PFSK-1 (cell line): ENCODE data around the gene GCG.
A peak's percentile ranks its signal among the peaks of the same experiment; 100 is the strongest.

Source experiments
- FOXP2 ChIP-seq: optimal IDR thresholded peaks from 2 replicates; pipeline ENCODE3; 2011; ENCODE audit warnings: borderline replicate concordance, control low read depth, inconsistent platforms; ENCODE audit not compliant: insufficient read depth; ENCODE audit errors: extremely low read length, extremely low read depth
- POLR2AphosphoS5 ChIP-seq: IDR thresholded peaks from 2 replicates; pipeline ENCODE4 v1.6.1; 2012; ENCODE audit warnings: low read depth, mild to moderate bottlenecking, control low read depth, low read length, moderate library complexity
- REST ChIP-seq, 2 experiments: IDR thresholded peaks; 2 replicates each; pipeline versions ENCODE4 v1.6.1 to v1.8.0; 2011 to 2012; ENCODE audit warnings: low read depth in 2 of 2, low read length in 2 of 2, control low read depth in 1 of 2, inconsistent platforms in 1 of 2, mild to moderate bottlenecking in 1 of 2, moderate library complexity in 1 of 2; ENCODE audit not compliant: insufficient read depth in 1 of 2
- SIN3A ChIP-seq: IDR thresholded peaks from 2 replicates; pipeline ENCODE4 v1.6.1; 2012; ENCODE audit warnings: mild to moderate bottlenecking, low read length, moderate library complexity, borderline replicate concordance; ENCODE audit not compliant: insufficient read depth
- TAF1 ChIP-seq: IDR thresholded peaks from 2 replicates; pipeline ENCODE4 v1.6.1; 2012; ENCODE audit warnings: low read length, control low read depth, borderline replicate concordance; ENCODE audit not compliant: insufficient read depth

The GCG gene

DNA sequence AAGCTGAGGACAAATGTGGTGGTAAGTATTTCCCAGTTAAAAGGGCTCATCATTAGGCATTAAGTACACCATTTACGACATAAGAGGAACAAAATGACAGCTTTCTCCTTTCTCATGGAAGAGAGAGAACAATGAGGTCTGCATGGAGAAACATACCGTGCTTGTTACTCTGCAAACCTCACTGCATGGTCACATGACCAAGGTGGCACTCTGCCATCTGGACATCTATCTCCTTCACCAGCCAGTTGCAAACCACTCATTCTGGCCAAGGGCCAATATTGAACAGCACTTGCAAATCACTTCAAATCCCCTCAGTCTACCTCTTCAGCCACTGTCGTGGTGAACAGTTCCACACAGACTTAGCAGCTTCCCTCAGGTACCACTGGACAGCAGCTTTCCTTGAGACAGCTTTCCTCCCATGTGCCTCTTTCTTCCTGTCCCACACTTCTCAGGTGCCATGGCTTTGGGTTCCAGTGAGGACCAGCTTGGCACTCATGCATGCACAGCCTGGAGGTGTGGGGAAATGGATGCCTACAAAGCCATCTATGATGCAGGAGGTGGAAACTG is 48.5 kb downstream of the GCG start:
- TF ChIP-seq REST (IDR thresholded peaks at IDR 0.05; ENCODE audit: insufficient read depth in 1 of 2, low read depth in 2 of 2, low read length in 2 of 2) (0 out of 4 replicates have a peak, but pooled peaks of 1 of the 2 experiments have one; percentile 39), POLR2AphosphoS5 (no peak), TAF1 (no peak)

DNA sequence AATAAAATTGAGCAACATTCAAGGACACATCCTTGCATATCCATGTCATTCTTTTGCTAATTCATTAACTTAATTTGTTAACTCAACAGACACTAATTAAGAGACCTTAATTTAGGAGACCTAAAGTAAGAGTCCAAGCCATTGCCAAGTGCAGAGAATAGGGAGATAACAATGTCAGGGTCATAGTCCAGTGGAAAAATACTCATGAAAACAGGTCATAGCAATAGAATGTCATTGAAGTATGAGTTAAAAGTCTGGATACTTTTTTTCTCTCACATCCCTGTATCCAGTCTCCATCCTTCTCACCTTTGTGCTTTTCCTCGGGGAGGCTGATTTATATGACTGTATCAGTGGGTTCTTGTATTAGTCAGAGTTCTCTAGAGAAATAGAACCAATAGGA is 51.5 kb downstream of the GCG start:
- TF ChIP-seq TAF1 (no peak), REST (IDR thresholded peaks at IDR 0.05; ENCODE audit: insufficient read depth in 1 of 2, low read depth in 2 of 2, low read length in 2 of 2) (no peak), FOXP2 (no peak), POLR2AphosphoS5 (no peak), SIN3A (no peak)

DNA sequence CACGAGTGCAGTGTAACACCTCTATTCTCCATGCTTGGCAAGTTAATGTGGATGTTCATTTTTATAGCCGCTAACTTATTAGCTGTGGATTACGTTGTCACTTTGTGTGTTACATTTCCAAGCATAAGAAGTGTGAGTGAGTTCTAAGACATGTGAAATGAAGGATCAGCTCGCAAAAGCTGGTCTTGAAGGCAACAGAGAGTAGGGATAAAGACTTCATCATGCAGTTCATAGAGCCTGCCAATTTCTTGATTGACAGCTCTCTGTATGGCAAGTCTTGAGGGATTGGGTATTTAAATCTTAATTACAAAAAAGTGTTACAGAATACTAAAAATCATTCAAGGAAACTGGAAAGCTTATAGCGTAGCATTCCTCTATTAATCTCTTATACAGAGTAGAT is 52.2 kb downstream of the GCG start:
- TF ChIP-seq FOXP2 (no peak), POLR2AphosphoS5 (no peak), REST (IDR thresholded peaks at IDR 0.05; ENCODE audit: insufficient read depth in 1 of 2, low read depth in 2 of 2, low read length in 2 of 2) (no peak)
